GM20431 (cell line): ENCODE data around the gene KRTAP21-2.
"Not testable (repeated sequence)": the region's sequence is repeated elsewhere in the genome, so short reads cannot be mapped to it uniquely, and the experiment has no call there.

Experiments used
- in situ Hi-C: fragments of 300-500 bp; cut with MseI, MboI; formaldehyde crosslinking; loops from one replicate; pipeline ENCODE4 v1.15.0; 2020; ENCODE audit warnings: low sequenced_read_pairs; ENCODE audit not compliant: unreplicated experiment

The KRTAP21-2 gene

DNA sequence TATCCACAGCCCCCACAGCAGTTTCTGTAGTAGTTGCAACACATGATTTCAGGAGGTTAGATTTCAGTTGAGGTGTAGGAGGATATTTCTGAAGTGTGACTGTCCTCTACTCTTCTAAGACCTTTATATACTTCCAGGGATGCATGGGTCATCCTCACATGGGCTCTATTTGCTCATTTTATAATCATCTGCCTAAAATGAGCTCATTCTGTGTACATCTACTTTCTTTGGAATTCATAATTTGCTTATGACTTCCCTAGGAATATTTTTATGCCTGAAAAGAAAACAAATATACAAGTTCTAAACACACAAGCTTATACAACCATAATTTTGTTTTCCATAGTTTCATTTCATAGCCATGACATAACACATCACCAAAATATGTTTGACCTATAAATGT is at the start of gene KRTAP21-2:
TSS of gene KRTAP21-2 (minus strand) at position 101 of the 400 bp plus-strand sequence. CDS start at position 44, 57 bp downstream.
- in situ Hi-C loops, result no loop called here

- in situ Hi-C loops, result no loop called here
These were observed 46.7 kb upstream of the KRTAP21-2 start for GRCh38 chr21:30793581-30794314.

- in situ Hi-C loops, result no loop called here
These were observed 32.2 kb upstream of the KRTAP21-2 start for GRCh38 chr21:30779249-30779648.

- in situ Hi-C loops, result no loop called here
These were observed 22.8 kb upstream of the KRTAP21-2 start for GRCh38 chr21:30769724-30770431.

DNA sequence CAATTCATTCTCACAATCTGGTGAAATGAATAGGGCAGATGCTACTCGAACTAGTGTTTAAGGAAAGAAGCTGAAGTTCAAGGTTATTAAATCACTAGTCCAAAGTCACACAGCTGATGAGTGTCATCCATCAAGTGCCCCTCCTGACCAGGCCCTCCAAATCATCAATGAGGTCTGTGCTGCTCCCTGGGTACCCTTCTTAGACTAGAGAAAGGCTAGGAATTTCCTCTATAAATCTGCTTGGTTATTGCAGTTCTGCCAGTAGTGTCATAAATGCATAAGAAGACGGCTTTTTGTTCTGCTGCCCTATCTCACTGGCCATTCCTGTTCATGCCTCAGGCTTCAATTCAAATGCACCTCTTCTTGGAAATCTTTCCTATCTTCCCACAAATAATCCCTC is 13.7 kb upstream of the KRTAP21-2 start:
- in situ Hi-C loops, result no loop called here

DNA sequence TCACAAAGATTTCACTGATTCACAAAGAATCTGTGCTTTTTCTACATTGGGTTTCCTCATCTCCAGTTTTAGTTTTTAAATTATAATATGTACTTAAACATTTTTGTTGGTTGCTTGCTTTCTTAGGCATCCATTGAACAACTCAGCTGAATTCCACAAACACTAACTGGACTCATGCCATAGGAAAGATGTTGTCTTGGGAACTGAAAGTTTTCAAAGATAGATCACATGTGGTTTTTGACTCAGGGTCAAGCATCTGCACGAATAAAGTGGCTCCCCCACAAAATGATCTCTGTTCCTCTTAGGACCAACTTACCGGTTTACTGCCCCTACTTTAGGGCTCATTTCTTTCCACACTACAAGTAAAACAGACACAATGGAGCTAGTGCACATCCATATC is 11.2 kb upstream of the KRTAP21-2 start:
- in situ Hi-C loops, result no loop called here

DNA sequence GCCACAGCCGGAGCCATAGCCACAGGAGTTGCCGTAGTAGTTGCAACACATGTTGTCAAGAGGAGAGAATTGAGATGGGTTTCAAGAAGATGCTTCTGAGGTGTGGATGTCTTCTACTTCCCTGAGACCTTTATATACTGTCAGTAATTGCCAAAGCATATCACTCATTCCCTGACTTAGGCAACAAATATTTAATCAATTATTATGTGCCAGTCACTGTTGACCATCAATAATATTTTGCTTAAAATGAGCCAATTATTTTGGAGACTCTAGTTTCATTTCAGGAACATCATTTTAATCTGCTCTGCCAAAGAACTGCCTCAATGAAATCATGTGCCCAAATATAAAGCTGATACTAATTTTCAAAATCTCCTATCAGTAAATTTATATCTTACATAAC is 8.3 kb upstream of the KRTAP21-2 start, which contains the start of gene KRTAP21-1:
TSS of gene KRTAP21-1 (minus strand) at position 101 of the 400 bp plus-strand sequence. CDS start at position 51, 50 bp downstream.
- in situ Hi-C loops, result not testable (repeated sequence)

GRCh38 chr21:30740462-30740861 is 6.6 kb downstream of the KRTAP21-2 start:
- in situ Hi-C loops, result no loop called here

DNA sequence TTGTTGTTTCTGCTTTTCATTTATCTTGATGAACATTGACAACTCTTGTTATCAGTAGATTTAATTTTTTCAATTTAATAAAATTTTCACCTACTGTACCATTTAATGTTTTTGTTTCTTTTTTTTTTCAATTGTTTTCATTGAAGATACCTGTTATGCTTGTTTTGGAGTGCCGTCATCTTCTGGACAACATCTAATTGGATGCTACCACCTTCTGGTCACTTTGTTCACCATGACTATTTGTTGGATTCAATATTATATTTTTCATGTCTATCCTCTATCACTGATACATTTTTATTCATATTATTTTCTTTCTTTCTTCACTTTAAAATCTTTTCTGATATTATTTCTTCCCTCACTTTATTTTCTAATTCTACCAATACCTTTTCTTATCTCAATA is 14.0 kb downstream of the KRTAP21-2 start:
- in situ Hi-C loops, result no loop called here

- in situ Hi-C loops, result no loop called here
These were observed 20.3 kb downstream of the KRTAP21-2 start for GRCh38 chr21:30726726-30727125.

DNA sequence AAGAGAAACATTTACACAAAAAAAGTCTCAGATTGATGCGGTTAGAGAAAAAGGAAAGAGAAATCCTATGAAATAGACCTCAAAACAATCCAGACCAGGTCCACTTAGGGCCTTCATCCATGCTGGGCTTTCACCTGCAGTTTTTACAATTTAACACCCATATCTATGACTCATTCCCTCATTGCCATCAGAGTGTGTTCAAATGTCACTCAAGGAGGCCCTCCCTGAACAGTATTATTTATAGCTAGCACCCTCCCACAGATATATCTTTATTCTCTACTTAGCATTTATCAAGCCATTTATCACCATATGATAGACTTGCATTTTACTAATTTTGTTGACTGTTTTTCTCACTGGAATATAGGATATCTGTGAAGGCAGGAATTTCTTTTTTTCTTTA is 27.7 kb downstream of the KRTAP21-2 start:
- in situ Hi-C loops, result no loop called here

- in situ Hi-C loops, result no loop called here
These were observed 28.7 kb downstream of the KRTAP21-2 start, which contains the start of gene KRTAP21-3 for GRCh38 chr21:30718239-30718909. TSS of gene KRTAP21-3 (minus strand) at chr21:30718777. CDS start at chr21:30718759, 18 bp downstream.

GRCh38 chr21:30717105-30717504 is 30.0 kb downstream of the KRTAP21-2 start:
- in situ Hi-C loops, result no loop called here

DNA sequence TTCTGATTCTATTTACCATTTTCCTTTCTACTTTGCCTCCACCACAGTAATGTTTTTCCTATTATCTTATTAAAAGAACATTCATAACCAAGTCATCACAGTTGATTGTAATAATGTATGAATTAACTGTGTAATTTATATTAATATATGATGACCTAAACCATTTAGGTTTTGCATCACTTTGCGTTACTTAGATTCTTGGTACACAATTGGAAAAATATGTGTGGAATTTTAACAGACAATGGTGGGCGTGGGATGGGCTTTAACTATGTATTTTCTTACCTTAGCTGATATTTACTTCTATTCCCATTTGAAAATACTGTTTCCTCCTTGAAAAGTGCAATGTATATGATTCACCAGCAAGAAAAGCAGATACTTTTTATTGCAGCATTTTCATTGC is 32.1 kb downstream of the KRTAP21-2 start:
- in situ Hi-C loops, result no loop called here

DNA sequence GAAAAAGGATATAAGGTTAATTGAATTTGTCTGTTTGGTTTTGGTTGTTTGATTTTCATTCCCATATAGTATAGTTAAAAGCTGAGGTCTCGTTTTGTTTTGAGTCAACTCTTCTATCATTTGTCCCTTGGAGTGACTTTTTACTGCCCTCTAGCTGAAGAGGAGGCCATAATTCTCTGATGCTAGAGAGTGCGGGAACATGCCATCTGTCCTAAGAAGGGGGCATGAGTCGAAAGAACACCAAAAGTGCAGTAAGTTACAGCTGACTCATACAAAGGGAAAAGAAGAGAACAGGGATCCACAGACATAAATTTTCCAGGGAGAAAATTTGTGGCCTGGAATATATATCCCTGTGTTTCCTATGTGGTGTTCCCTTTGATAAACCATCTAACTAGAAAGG is 32.6 kb downstream of the KRTAP21-2 start:
- in situ Hi-C loops, result no loop called here

- in situ Hi-C loops, result no loop called here
These were observed 33.3 kb downstream of the KRTAP21-2 start for GRCh38 chr21:30713766-30714165.

DNA sequence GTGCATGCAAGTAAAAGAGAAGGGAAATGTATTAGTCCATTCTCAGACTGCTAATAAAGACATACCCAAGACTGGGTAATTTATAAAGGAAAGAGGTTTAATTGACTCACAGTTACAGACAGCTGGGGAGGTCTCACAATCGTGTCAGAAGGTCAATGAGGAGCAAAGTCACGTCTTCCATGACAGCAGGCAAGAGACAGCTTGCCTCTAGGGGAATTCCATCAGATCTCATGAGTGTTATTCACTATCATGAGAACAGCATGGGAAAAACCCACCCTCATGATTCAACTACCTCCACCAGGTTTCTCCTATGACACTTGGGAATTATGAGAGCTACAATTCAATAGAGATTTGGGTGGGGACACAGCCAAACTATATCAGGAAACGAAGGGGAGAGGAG is 36.6 kb downstream of the KRTAP21-2 start:
- in situ Hi-C loops, result no loop called here

DNA sequence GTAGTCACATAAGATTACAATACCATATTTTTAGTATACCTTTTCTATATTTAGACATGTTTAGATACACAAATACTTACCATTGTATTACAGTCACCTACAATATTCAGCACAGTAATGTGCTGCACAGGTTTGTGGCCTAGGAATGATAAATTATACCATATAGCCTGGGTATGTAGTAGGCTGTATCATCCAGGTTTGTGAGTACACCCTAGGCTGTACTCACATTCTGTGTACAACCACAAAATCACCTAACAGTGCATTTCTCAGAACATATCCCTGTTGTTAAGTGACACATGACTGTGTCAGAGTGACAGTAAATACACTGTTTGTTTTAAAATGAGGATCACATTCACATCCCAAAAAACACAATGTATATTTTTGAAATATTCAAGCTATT is 39.6 kb downstream of the KRTAP21-2 start:
- in situ Hi-C loops, result no loop called here
